Lower leg skin (tissue), 4 donors: ENCODE measurements around the gene UBE2C. TPM values are rescaled to one million over a fixed set of nuclear protein-coding genes. Genes with fewer than 3 reads are reported as not detected.

Experiments used
- DNase-seq, 2 donors: peaks; one replicate each; pipeline ENCODE4 v3.0.0-alpha.2; 2019; ENCODE audit warnings: low spot score in 2 of 2
- H3K4me3 ChIP-seq: fragments of 200-600 bp; sonication (generic); 2 replicates; pipeline ENCODE4 v1.5.1; 2017; ENCODE audit warnings: mild to moderate bottlenecking, low read depth; ENCODE audit not compliant: poor library complexity, severe bottlenecking
- CTCF ChIP-seq, 3 donors: fragments of 450-650 bp; IDR thresholded peaks; one replicate each; pipeline ENCODE4 v1.5.1; 2016; ENCODE audit warnings: antibody characterized with exemption in 3 of 3, mild to moderate bottlenecking in 3 of 3, moderate library complexity in 2 of 3
- POLR2A ChIP-seq, 2 donors: fragments of 450-650 bp; IDR thresholded peaks; one replicate each; pipeline ENCODE4 v1.6.1; 2016 to 2017; ENCODE audit warnings: antibody characterized with exemption in 2 of 2, mild to moderate bottlenecking in 1 of 2, moderate library complexity in 1 of 2
- WGBS, 2 donors: methylation state at CpG; one replicate each; pipeline ENCODE4 v1.1.5; 2018; 5-methylcytosine and 5-hydroxymethylcytosine counted together
- intact Hi-C: fragments of 100-400 bp; cut with DNase I; formaldehyde crosslinking; loops from one replicate; pipeline ENCODE4 v1.15.0; 2023; ENCODE audit warnings: low total_unique reads
- total RNA-seq, 4 donors: library from RNA; depleted of rRNA; stranded (reverse); fragments of >200 nt; gene quantifications; one replicate each; pipeline ENCODE4 v1.1.0, GENCODE V29; 2016

The UBE2C gene
- total RNA-seq, 4 donors from 2014 or later, result 1.1 to 24.1 (median 10.2) TPM

- no peak overlapping the region for H3K4me3 ChIP-seq
- DNase-seq, result peak; percentile 81 to 95
- peak in 1 of 3 donors; percentile 82 for TF ChIP-seq CTCF (IDR thresholded peaks at IDR 0.05)
- TF ChIP-seq POLR2A (IDR thresholded peaks at IDR 0.05), result no peak
- intact Hi-C loops, result loop anchor here (5.0 kb wide), 1 partner anchor 314 kb away; no protein-coding TSS in a partner anchor
- 23 to 28% methylated on average over 5 of the region's 5 CpGs for WGBS, 2 donors
These were observed 41.2 kb upstream of the UBE2C start for GRCh38 chr20:45771182-45771759.

DNA sequence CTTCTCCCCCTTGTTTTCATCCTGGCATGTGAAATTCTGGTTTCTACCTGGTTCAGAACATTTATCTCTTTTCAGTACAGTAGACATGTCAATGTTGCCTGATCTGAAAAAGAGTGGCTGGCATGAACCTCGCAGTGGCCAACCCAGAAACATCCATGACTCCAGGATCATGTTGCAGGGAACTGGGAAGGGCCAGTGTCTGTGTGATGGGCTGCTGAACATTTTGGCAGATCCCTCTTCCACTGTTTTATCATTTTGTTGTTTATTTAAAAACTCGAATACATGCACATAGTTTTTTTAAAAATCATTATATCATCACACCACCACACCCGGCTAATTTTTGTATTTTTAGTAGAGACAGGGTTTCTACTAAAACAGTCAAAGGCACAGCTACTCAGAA, 39.8 kb upstream of the UBE2C start:
- no peak overlapping the region for H3K4me3 ChIP-seq
- TF ChIP-seq CTCF (IDR thresholded peaks at IDR 0.05) (no peak), POLR2A (IDR thresholded peaks at IDR 0.05) (no peak)
- WGBS, 2 donors, result 65 to 69% methylated on average over 3 of the region's 3 CpGs
- DNase-seq, result no peak
- intact Hi-C loops, result loop anchor here (5.0 kb wide), 1 partner anchor 315 kb away; no protein-coding TSS in a partner anchor

DNA sequence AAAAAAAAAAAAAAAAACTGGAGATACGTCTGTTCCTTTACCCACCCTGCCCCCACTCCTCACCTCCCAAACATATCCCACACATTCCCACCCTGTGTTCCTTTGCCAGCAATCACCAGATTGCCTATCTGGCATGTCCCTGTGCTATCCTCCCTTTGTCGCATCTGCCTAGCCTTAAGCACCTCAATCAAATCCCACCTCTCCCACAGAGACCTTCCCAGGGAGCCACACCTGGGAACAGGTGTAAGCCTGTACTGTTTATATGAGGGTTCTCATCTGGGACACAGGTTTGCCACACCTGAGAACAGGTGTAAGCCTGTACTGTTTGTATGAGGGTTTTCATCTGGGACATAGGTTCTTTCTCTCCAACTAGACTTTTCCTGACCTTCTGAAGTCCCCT, 37.5 kb upstream of the UBE2C start:
- 39 to 56% methylated on average over 2 of the region's 2 CpGs for WGBS, 2 donors
- peak in 1 of 2 donors; percentile 32 for DNase-seq
- intact Hi-C loops, result loop anchor here (5.0 kb wide), 1 partner anchor 318 kb away; no protein-coding TSS in a partner anchor
- TF ChIP-seq CTCF (IDR thresholded peaks at IDR 0.05) (no peak), POLR2A (IDR thresholded peaks at IDR 0.05) (no peak)
- no peak overlapping the region for H3K4me3 ChIP-seq

GRCh38 chr20:45775411-45775810, 37.0 kb upstream of the UBE2C start:
- WGBS, 2 donors, result 91 to 94% methylated on average over 6 of the region's 6 CpGs
- TF ChIP-seq CTCF (IDR thresholded peaks at IDR 0.05) (no peak), POLR2A (IDR thresholded peaks at IDR 0.05) (no peak)
- intact Hi-C loops, result no loop called here
- H3K4me3 ChIP-seq, result no peak overlapping the region
- no peak for DNase-seq

- no peak for TF ChIP-seq CTCF (IDR thresholded peaks at IDR 0.05)
- no peak for TF ChIP-seq POLR2A (IDR thresholded peaks at IDR 0.05)
- intact Hi-C loops, result no loop called here
- 81 to 83% methylated on average over 7 of the region's 7 CpGs for WGBS, 2 donors
- H3K4me3 ChIP-seq, result no peak overlapping the region
- no peak for DNase-seq
These were observed 35.5 kb upstream of the UBE2C start for GRCh38 chr20:45776931-45777330.
